ENCODE measurements around the gene FGF11.
A peak's percentile ranks its signal among the peaks of the same experiment; 100 is the strongest.

Gene FGF11

GRCh38 chr17:7431231-7431630, 8.1 kb upstream of the FGF11 start:
- DNase-seq: peak; percentile 24

DNA sequence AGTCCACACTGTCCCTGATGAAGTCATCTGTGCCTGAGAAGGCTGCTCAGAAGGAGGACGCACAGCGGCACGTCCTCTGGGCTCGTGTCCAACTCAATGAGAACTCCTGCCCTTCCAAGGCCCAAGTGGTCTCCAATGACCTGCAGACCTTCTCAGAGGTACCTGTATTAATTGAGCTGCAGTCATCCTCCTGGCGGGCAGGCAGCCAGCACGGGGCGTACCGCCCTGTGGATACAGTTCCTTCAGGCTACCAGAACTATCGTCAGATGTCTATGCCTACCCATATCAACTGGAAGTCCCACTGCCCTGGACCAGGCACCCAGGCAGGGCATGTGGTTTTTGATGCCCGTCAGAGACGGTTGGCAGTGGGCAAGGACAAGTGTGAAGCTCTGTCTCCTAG, 7.0 kb upstream of the FGF11 start:
- no peak for DNase-seq

GRCh38 chr17:7435676-7436555, 3.4 kb upstream of the FGF11 start:
- no peak for DNase-seq

GRCh38 chr17:7436556-7437368, 2.5 kb upstream of the FGF11 start:
- DNase-seq: peak; percentile 78

DNA sequence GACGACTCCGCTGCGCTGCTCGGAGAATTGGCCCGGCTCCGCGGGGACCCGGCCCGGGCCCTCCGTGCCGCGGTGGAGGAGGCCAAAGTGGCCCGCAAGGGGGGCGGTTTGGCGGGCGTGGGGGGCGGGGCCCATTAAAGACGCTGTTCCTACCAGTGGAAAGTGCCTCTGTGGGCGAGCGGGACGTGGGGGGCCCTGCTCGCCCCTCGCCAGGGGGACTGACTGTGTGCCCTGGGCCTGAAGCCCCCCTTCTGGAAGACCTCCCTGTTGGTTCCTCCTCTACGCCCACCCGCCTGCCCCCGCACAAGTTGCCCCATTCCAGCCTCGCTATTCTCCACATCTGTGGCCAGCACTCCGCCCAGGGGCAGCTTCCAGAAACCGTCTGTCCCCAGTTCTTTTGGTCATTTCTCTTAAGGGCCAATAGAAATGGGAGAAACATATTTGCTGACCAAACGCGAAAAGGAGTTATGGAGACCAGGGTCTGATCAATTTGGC, 1.9 kb upstream of the FGF11 start:
- no peak for DNase-seq

DNA sequence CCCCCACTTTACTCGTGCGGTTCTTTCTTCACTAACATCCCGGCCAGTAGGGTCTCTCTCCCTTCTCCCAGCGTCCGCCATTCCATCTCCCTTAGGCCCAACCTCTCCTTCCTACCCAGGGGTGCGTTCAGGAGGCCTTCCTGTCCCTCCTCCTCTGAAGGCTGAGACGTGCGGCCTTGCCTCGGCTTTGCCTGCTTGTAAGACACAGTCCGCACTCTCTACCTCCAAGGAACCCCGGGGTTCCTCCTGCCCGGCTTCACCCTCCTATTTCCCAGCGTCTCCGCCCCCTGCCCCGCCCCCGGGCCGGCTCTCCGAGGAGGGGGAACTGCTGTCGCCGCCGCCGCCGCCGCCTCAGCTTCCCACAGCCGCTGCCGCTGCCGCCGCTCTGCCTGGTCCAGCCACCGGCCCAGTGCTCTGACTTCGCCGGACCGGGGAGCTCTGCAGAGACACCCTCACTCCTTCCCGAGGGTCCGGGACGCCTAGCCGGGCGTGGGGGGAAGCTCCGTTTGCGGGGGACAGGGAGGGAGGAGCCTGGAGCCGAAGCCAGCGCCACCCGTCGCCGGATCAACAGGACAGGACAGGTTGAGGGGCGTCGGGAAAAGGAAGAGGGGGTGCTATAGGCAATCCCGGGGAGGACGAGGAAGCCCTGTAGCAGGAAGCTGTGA, 1.2 kb upstream of the FGF11 start:
- DNase-seq: peak; percentile 34

DNA sequence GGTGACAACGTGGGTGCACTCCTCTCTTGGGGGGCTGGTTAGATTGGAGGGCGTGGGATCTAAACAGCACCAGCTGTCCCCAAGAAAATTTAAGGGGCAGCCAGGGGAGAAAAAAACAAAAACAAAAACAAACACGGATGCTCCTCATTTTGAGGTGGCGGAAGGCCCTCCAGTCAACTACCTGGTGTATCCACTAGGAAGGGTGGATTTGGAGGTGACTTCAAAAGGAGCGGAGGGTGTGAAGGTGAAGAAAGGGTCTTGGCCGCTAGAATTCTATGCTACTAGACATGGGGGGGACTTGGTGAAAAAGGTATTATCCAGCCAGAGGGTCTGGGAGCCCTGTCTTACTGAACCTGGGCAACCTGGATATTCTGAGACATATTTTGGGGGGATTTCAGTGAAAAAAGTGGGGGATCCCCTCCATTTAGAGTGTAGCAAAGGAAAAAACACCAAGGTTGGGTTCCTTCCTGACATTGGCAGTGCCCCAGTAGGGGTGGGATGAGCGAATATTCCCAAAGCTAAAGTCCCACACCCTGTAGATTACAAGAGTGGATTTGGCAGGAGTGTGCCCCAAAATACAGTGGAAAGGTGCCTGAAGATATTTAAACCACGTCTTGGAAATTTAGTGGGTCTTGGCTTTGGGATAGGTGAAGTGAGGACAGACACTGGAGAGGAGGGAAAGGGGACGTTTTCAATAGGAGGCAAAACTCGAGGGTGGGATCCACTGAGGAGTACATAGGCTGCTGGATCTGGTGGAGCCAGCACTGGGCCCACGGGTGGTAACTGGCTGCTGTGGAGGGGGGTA, 454 bp upstream of the FGF11 start:
- DNase-seq: no peak

GRCh38 chr17:7440113-7440833, 961 bp downstream of the FGF11 start:
- DNase-seq: peak; percentile 28

GRCh38 chr17:7440834-7441195, 1.5 kb downstream of the FGF11 start:
- DNase-seq: no peak

GRCh38 chr17:7441266-7441665, 2.0 kb downstream of the FGF11 start:
- no peak for DNase-seq

- DNase-seq: no peak
These were observed 2.8 kb downstream of the FGF11 start for GRCh38 chr17:7442142-7442541.

DNA sequence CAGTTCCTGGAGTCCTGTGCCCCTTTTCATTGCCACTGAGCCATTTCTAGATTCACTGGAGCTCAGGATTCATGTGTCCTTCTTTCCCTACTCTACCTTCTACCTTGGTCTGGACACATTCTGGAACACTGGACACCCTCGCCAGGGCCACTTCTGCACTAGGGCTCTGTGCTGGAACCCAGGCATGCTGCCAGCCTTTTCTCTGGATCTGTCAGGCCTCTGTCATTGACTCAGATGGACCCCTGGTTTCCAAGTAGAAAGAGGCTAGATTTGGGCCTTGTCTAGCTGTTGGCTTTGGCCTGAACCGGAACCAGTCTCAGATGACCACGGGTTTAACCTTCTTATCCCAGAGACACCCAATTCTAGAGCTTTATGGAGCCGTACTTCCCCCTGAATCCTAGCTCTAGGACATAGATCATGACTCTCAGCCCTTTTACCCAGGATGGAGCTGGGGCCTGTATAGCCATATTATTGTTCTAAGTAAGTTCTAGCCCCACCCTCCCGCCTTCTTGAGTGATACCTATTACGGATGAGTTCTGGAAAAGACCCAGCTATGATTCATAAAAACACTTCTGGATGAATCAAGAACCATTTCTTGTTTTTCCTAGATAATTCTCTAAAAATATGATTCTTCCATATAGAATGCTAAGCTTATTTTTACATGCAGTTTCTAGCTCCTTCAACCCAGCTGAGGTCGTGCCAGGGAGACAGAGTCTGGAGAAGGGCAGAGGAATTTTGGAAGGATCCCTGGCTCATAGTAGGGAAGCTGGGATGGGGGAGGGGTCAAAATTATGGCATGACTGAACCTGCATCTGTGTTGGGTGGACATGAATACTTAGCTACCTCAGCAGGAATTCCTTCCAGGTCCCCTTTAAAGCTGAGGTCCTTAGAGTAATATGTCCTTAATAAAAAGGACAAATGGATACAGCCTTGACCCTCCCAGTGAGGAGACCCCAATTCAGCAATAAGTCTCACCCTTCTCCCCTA, 4.5 kb downstream of the FGF11 start:
- DNase-seq: peak; percentile 82

DNA sequence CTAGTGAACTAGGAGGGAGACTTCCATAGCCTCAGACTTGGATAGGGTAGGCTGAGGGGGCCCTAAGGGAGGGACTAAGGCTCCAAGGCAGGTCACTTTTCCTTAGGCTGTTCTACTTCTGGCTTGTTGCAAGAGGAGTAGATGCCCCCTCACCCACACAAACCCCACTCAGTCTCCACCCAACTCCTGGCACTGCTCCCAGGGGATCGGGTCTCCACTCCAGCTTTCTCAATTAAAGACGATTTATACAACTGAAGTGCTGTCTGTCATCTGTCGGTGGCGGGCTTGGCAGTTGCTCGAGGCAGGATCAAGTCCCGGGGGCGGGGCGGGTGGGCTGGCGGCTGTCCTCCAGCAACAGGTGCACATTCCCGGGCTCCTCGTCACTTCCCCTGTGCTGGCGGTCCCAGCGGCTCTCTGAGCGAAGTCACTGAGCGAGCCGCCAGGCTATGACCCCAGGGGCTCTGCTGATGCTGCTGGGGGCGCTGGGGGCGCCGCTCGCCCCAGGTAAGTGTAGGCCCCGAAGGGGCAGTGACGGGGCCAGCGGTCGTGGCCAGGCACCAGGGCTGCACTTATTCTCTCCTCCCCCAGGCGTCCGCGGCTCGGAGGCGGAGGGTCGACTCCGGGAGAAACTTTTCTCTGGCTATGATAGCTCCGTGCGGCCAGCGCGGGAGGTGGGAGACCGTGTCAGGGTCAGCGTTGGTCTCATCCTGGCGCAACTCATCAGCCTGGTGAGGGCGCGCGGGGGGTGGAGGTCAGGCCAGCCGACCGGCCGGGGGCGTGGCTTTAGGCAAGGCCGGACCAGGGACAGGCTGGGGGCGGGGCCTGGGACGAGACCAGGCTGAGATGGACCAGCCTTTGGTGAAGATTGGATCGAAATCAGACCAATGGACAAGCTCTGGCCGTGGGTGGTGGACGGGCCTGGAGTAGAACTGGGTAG, 5.6 kb downstream of the FGF11 start, which contains the start of gene CHRNB1:
Gene CHRNB1 (plus strand): TSS at position 380 of the 937 bp plus-strand sequence. CDS start 67 bp downstream, at position 447.
- DNase-seq: peak; percentile 32

DNA sequence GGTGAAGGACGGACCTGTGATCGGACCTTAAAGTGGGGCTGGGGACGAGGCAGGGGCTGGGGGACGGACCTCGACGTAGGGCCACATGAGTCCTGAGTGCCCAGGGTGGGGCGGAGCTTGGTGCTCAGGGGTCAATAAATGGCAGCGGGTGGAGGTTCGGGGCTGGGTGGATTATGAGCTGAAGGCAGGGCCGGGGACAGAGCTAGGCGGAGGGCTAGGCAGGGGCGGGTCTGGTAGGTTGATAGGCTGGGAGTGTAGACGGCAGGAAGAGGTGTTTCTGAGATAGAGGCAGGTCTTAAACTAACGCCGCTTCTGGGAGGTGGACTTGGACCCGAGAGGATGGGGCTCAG, 6.3 kb downstream of the FGF11 start:
- DNase-seq: no peak

DNA sequence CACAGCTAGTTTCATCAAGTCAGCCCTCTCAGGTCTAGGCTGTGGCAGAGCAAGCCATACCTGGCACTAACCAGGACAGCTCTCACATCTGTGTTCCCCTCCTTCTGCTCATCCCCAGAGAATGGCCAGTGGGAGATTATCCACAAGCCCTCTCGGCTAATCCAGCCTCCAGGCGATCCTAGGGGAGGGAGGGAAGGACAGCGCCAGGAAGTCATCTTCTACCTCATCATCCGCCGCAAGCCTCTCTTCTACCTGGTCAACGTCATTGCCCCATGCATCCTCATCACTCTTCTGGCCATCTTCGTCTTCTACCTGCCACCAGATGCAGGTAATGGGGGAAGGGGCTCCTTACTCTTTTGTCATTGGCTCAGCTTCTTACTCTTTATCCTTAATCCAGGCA, 9.1 kb downstream of the FGF11 start:
- no peak for DNase-seq

DNA sequence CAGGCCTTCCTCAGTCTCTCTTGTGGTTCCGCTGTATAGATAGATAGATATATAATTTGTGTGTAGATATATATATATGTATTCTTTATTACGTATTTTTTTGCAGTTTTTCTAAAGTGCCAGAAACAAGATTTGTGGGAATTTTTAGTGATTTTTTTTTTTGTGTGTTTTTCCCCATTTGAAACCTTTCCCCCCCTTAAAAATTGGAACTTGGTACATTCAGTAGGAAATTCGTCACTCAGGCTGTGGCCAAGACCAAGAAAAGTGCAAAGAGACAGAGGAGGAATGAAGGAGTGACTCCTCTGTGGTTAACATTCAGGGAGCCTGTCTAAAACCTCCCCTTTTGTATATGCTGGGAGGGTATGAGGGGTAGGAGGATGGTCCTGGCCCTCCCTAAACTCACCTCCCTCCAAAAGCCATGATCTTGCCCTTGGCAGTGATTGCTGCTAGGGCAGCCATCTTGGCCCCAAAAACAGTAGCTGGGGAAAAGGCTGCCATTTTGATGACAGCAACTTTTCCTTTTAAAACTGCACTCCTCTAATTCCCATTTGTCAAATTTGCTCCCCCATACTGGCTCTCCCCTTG, 20.7 kb downstream of the FGF11 start:
- no peak for DNase-seq

- DNase-seq: no peak
These were observed 21.7 kb downstream of the FGF11 start for GRCh38 chr17:7460850-7461660.
